A549 (cell line): ENCODE data around the gene CUL4A.

Source experiments
- CHD2 ChIP-seq: fragments of 150-350 bp; IDR thresholded peaks from 2 replicates; pipeline ENCODE4 v1.6.1; 2014; ENCODE audit warnings: low read length; ENCODE audit not compliant: partially characterized antibody
- KDM1A ChIP-seq: fragments of 200-600 bp; sonication (generic); IDR thresholded peaks from 2 replicates; pipeline ENCODE4 v1.6.1; 2016; ENCODE audit warnings: low read depth, mild to moderate bottlenecking
- TF ChIP-seq, protein P1 (sequence below): fragments of >200 bp; sonication (Bioruptor Twin); formaldehyde crosslinking; IDR thresholded peaks from 3 replicates; pipeline ENCODE4 v1.5.1; 2016
- TF ChIP-seq, protein P2 (sequence below): IDR thresholded peaks from 2 replicates; pipeline ENCODE4 v1.6.1; 2012; ENCODE audit warnings: low read depth, borderline replicate concordance

DNA sequence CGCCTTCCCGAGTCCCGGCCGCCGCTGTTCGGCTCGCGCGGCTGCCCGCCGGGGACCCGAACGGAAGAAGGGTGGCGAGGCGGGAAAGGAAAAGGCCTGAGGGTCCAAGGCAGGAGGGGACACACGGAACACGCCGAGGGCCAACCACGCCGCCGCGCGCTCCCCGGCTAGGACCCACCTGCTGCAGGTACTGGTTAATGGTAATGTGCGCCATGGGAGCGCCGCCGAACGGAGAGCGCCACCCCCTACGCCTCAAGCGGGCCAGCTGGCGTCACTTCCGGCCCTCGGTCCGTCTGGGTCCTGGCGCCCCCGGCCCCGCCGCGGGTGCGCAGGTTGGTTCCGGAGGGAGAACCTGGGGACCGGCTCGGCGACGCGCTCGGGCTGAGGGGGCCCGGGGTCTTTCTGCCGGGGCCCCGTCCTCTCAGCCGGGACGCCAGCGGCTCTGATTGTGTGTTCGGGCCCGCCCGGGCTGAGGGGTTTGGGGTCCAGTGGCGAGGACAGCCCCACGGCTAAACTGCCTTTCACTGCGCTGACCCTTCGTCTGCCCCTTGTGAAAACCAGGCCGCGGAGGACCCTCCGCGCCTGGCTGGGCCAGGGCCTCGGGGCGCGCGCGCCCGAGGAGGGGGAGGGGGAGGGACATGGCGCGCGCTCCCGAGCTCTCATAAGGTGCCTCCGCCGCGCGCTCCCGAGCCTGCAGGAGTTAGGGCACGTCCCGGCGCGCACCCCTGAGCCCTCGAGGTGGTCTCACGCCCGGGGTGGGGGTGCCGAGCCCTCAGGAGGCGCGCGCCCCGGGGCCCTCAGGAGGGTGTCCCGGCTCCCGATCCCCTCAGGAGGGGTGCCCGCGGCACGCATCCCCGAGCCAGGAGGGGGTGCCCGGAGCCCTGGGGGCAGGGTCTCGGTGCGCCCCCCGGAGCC, 735 bp upstream of the CUL4A start, which contains the start of gene PCID2:
- TF ChIP-seq CHD2, result no peak
- TF ChIP-seq, protein P1, sequence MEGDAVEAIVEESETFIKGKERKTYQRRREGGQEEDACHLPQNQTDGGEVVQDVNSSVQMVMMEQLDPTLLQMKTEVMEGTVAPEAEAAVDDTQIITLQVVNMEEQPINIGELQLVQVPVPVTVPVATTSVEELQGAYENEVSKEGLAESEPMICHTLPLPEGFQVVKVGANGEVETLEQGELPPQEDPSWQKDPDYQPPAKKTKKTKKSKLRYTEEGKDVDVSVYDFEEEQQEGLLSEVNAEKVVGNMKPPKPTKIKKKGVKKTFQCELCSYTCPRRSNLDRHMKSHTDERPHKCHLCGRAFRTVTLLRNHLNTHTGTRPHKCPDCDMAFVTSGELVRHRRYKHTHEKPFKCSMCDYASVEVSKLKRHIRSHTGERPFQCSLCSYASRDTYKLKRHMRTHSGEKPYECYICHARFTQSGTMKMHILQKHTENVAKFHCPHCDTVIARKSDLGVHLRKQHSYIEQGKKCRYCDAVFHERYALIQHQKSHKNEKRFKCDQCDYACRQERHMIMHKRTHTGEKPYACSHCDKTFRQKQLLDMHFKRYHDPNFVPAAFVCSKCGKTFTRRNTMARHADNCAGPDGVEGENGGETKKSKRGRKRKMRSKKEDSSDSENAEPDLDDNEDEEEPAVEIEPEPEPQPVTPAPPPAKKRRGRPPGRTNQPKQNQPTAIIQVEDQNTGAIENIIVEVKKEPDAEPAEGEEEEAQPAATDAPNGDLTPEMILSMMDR, result no peak
- no peak for TF ChIP-seq KDM1A
- TF ChIP-seq, protein P2, sequence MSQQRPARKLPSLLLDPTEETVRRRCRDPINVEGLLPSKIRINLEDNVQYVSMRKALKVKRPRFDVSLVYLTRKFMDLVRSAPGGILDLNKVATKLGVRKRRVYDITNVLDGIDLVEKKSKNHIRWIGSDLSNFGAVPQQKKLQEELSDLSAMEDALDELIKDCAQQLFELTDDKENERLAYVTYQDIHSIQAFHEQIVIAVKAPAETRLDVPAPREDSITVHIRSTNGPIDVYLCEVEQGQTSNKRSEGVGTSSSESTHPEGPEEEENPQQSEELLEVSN, result peak; percentile 61; the same call in 1 of the 2 replicates
